HepG2 (cell line): ENCODE data around the gene INA. TPM values are rescaled to one million over a fixed set of nuclear protein-coding genes. Genes with fewer than 3 reads are reported as not detected.
A peak's percentile ranks its signal among the peaks of the same experiment; 100 is the strongest.

ENCODE experiments used
- CBX1 ChIP-seq: IDR thresholded peaks from one replicate; pipeline ENCODE4 v1.6.1; 2016; ENCODE audit warnings: antibody characterized with exemption, low read depth
- FOXK1 ChIP-seq: sonication (generic); formaldehyde crosslinking; IDR thresholded peaks from 2 replicates; pipeline ENCODE4 v1.4.0; 2020; ENCODE audit warnings: low read depth, missing genetic modification reagents, borderline replicate concordance
- GABPA ChIP-seq, 2 experiments: IDR thresholded peaks; 2 replicates each; pipeline ENCODE4 v1.6.1; 2011 to 2016; ENCODE audit warnings: low read depth in 2 of 2, low read length in 1 of 2, missing biosample characterization in 1 of 2, missing genetic modification characterization in 1 of 2
- HDAC2 ChIP-seq: sonication (generic); formaldehyde crosslinking; IDR thresholded peaks from 2 replicates; pipeline ENCODE4 v1.4.0; 2020; ENCODE audit warnings: missing genetic modification reagents
- HOXA5 ChIP-seq: sonication (generic); formaldehyde crosslinking; IDR thresholded peaks from 2 replicates; pipeline ENCODE4 v1.4.0; 2020; ENCODE audit warnings: missing genetic modification reagents
- IRF2 ChIP-seq: IDR thresholded peaks from 2 replicates; pipeline ENCODE4 v1.6.1; 2018; ENCODE audit warnings: missing genetic modification reagents, missing compliant biosample characterization
- KLF12 ChIP-seq: sonication (generic); formaldehyde crosslinking; IDR thresholded peaks from 2 replicates; pipeline ENCODE4 v1.4.0; 2020; ENCODE audit warnings: missing genetic modification reagents, borderline replicate concordance
- RFX5 ChIP-seq: IDR thresholded peaks from 2 replicates; pipeline ENCODE4 v1.6.1; 2011; ENCODE audit warnings: low read depth, low read length, improper control_type of control experiment
- SMC3 ChIP-seq: IDR thresholded peaks from 2 replicates; pipeline ENCODE4 v1.6.1; 2011; ENCODE audit warnings: low read length, improper control_type of control experiment
- SNAI1 ChIP-seq: sonication (generic); formaldehyde crosslinking; IDR thresholded peaks from 2 replicates; pipeline ENCODE4 v1.5.0; 2020; ENCODE audit warnings: mild to moderate bottlenecking, missing genetic modification reagents, borderline replicate concordance
- TEAD3 ChIP-seq: optimal IDR thresholded peaks from 2 replicates; pipeline ENCODE3; 2016; ENCODE audit warnings: borderline replicate concordance
- ZFP41 ChIP-seq: sonication (generic); formaldehyde crosslinking; IDR thresholded peaks from 2 replicates; pipeline ENCODE4 v1.4.0; 2020; ENCODE audit warnings: mild to moderate bottlenecking, missing genetic modification reagents, borderline replicate concordance
- ZNF205 ChIP-seq: IDR thresholded peaks from 2 replicates; pipeline ENCODE4 v1.6.1; 2018; ENCODE audit warnings: missing biosample characterization, missing genetic modification reagents
- ZNF441 ChIP-seq: sonication (generic); formaldehyde crosslinking; IDR thresholded peaks from 2 replicates; pipeline ENCODE4 v1.7.0; 2021; ENCODE audit warnings: missing genetic modification reagents, borderline replicate concordance
- ZNF576 ChIP-seq: sonication (generic); formaldehyde crosslinking; IDR thresholded peaks from 2 replicates; pipeline ENCODE4 v1.4.0; 2020; ENCODE audit warnings: mild to moderate bottlenecking, missing genetic modification reagents
- ZNF598 ChIP-seq: sonication (generic); formaldehyde crosslinking; IDR thresholded peaks from 2 replicates; pipeline ENCODE4 v1.5.1; 2020; ENCODE audit warnings: mild to moderate bottlenecking, missing genetic modification reagents, borderline replicate concordance
- ZNF7 ChIP-seq: IDR thresholded peaks from 2 replicates; pipeline ENCODE4 v1.6.1; 2016; ENCODE audit warnings: missing biosample characterization, missing genetic modification reagents
- ZSCAN29 ChIP-seq: sonication (generic); formaldehyde crosslinking; conservative IDR thresholded peaks from 2 replicates; pipeline ENCODE4 v1.4.0; 2020; ENCODE audit warnings: mild to moderate bottlenecking, missing genetic modification reagents
- polyA plus RNA-seq, 8 experiments: library from polyadenylated mRNA; depleted of rRNA in 3 of 8; stranded (reverse) in 7 of 8; unstranded in 1 of 8; fragments of >200 nt; fragmentation: Illumina TruSeq in 4 of 8; extraction: Trizol in 4 of 8; gene quantifications; 2 replicates each; pipeline versions ENCODE4 v1.2.1 to v1.2.3, GENCODE V29; 2011 to 2016; ENCODE audit warnings: low read depth in 4 of 8, missing spikeins in 1 of 8, mixed read lengths in 1 of 8; ENCODE audit not compliant: insufficient read depth in 1 of 8
- total RNA-seq, 5 experiments: library from RNA; depleted of rRNA; stranded (reverse); fragments of >200 nt; fragmentation: Illumina TruSeq; extraction: Trizol; gene quantifications; 2 replicates each; pipeline ENCODE4 v1.2.3, GENCODE V29; 2016; ENCODE audit warnings: low read depth in 1 of 5
- TF ChIP-seq, protein P1 (sequence below): IDR thresholded peaks from 2 replicates; pipeline ENCODE4 v1.6.1; 2012; ENCODE audit warnings: inconsistent platforms
- TF ChIP-seq, protein P2 (sequence below): sonication (generic); formaldehyde crosslinking; IDR thresholded peaks from one replicate; pipeline ENCODE4 v1.5.1; 2020; ENCODE audit warnings: mild to moderate bottlenecking, missing genetic modification reagents; ENCODE audit errors: not compliant biosample characterization
- TF ChIP-seq, protein P3 (sequence below): sonication (generic); formaldehyde crosslinking; IDR thresholded peaks from 2 replicates; pipeline ENCODE4 v1.8.1; 2023; ENCODE audit warnings: mild to moderate bottlenecking, missing genetic modification reagents, borderline replicate concordance

The INA gene
- total and polyA plus RNA-seq, 2 of the 13 experiments (the other 11 are each of a cell fraction or from before 2014, with no cell fraction given) = 0.04 to 0.13 TPM

DNA sequence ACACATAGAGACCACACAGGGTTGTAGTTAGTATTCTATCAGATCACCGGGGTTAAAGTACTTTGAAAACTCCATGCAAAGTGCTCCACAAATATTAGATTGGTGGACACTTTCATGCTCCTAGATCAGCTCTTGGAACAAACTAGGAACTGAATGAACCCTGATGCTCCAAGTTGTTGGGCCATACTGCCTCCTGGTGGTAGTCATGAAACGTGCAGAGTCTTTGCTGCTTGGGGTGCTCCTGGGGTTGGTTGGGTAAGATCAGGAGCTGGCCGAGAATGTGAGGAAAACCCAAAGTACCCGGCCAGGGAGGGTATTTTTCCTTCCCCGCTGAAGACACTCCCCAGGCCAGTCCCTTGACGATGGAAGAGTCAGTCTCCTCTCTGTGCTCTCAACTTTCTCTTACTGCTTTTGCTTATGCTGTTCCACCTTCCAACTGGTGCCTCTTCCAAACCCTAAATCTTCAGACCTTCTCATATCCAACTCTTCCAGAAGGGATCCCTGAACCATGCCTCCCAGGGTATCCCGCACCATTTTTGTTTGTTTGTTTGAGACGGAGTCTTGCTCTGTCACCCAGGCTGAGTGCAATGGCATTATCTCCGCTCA is 32.2 kb upstream of the INA start (continued):
- no peak for TF ChIP-seq ZFP41 (CRISPR knock-in tag)
- TF ChIP-seq ZNF576 (CRISPR knock-in tag) = no peak
- no peak for TF ChIP-seq RFX5
- TF ChIP-seq, protein P1, sequence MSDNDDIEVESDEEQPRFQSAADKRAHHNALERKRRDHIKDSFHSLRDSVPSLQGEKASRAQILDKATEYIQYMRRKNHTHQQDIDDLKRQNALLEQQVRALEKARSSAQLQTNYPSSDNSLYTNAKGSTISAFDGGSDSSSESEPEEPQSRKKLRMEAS = peak; percentile 33; the same call in 1 of the 2 replicates
- peak; percentile 85 for TF ChIP-seq TEAD3
- no peak for TF ChIP-seq GABPA (IDR thresholded peaks at IDR 0.05; ENCODE audit: low read depth, low read length)
- TF ChIP-seq GABPA (CRISPR knock-in tag; IDR thresholded peaks at IDR 0.05; ENCODE audit: low read depth) = no peak
- TF ChIP-seq, protein P2, sequence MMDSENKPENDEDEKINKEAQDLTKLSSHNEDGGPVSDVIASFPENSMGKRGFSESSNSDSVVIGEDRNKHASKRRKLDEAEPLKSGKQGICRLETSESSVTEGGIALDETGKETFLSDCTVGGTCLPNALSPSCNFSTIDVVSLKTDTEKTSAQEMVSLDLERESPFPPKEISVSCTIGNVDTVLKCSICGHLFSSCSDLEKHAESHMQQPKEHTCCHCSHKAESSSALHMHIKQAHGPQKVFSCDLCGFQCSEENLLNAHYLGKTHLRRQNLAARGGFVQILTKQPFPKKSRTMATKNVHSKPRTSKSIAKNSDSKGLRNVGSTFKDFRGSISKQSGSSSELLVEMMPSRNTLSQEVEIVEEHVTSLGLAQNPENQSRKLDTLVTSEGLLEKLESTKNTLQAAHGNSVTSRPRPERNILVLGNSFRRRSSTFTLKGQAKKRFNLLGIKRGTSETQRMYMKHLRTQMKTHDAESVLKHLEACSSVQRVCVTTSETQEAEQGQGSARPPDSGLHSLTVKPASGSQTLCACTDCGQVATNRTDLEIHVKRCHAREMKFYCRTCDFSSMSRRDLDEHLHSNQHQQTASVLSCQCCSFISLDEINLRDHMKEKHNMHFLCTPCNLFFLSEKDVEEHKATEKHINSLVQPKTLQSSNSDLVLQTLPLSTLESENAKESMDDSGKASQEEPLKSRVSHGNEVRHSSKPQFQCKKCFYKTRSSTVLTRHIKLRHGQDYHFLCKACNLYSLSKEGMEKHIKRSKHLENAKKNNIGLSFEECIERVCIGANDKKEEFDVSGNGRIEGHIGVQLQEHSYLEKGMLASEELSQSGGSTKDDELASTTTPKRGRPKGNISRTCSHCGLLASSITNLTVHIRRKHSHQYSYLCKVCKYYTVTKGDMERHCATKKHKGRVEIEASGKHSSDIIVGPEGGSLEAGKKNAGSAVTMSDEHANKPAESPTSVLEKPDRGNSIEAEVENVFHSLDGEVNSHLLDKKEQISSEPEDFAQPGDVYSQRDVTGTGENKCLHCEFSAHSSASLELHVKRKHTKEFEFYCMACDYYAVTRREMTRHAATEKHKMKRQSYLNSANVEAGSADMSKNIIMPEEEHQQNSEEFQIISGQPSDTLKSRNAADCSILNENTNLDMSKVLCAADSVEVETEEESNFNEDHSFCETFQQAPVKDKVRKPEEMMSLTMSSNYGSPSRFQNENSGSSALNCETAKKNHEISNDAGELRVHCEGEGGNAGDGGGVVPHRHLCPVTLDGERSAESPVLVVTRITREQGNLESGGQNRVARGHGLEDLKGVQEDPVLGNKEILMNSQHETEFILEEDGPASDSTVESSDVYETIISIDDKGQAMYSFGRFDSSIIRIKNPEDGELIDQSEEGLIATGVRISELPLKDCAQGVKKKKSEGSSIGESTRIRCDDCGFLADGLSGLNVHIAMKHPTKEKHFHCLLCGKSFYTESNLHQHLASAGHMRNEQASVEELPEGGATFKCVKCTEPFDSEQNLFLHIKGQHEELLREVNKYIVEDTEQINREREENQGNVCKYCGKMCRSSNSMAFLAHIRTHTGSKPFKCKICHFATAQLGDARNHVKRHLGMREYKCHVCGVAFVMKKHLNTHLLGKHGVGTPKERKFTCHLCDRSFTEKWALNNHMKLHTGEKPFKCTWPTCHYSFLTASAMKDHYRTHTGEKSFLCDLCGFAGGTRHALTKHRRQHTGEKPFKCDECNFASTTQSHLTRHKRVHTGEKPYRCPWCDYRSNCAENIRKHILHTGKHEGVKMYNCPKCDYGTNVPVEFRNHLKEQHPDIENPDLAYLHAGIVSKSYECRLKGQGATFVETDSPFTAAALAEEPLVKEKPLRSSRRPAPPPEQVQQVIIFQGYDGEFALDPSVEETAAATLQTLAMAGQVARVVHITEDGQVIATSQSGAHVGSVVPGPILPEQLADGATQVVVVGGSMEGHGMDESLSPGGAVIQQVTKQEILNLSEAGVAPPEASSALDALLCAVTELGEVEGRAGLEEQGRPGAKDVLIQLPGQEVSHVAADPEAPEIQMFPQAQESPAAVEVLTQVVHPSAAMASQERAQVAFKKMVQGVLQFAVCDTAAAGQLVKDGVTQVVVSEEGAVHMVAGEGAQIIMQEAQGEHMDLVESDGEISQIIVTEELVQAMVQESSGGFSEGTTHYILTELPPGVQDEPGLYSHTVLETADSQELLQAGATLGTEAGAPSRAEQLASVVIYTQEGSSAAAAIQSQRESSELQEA (CRISPR knock-in tag) = no peak
- TF ChIP-seq ZSCAN29 (CRISPR knock-in tag) = no peak
- no peak for TF ChIP-seq FOXK1 (CRISPR knock-in tag)
- no peak for TF ChIP-seq ZNF205 (CRISPR knock-in tag)
- no peak for TF ChIP-seq ZNF7 (CRISPR knock-in tag)
- TF ChIP-seq HOXA5 (CRISPR knock-in tag) = no peak
- TF ChIP-seq ZNF441 (CRISPR knock-in tag) = no peak
- TF ChIP-seq IRF2 (CRISPR knock-in tag) = 0 out of 2 replicates have a peak, but pooled peaks have one; percentile 53
- 0 out of 2 replicates have a peak, but pooled peaks have one; percentile 39 for TF ChIP-seq HDAC2 (CRISPR knock-in tag)
- TF ChIP-seq CBX1 = no peak
- TF ChIP-seq, protein P3, sequence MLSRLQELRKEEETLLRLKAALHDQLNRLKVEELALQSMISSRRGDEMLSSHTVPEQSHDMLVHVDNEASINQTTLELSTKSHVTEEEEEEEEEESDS = no peak
- TF ChIP-seq ZNF598 (CRISPR knock-in tag) = no peak
- TF ChIP-seq SMC3 = peak; percentile 97
- TF ChIP-seq KLF12 = no peak
- no peak for TF ChIP-seq SNAI1 (CRISPR knock-in tag)
